Measurements from ENCODE around the gene PLEKHG1. TPM values are rescaled to one million over a fixed set of nuclear protein-coding genes. Genes with fewer than 3 reads are reported as not detected.

The PLEKHG1 gene
- polyA plus RNA-seq, 1 donor (not counting 4 experiments of a cell fraction or from before 2014, with no cell fraction given), result 3.8 TPM

GRCh38 chr6:150590446-150590845 is 9.2 kb upstream of the PLEKHG1 start:
- no peak overlapping the region for H3K9ac ChIP-seq (ENCODE audit: control insufficient read depth, extremely low read depth, insufficient read depth, low read length)
- FAIRE-seq, result no peak
- no peak overlapping the region for H3K4me2 ChIP-seq (ENCODE audit: control insufficient read depth, extremely low read depth, insufficient read depth, low read depth, low read length)
- H4K20me1 ChIP-seq (ENCODE audit: control insufficient read depth, extremely low read depth, insufficient read depth, low read length), result no peaks in the 10 kb centered on the region
- H2AFZ ChIP-seq (ENCODE audit: control insufficient read depth, low read length), result no peak overlapping the region
- H3K9me3 ChIP-seq (ENCODE audit: control insufficient read depth, low read depth, low read length), result no peaks in the 10 kb centered on the region
- H3K36me3 ChIP-seq (ENCODE audit: control insufficient read depth in 2 of 2, extremely low read depth in 1 of 2, insufficient read depth in 2 of 2, low read length in 2 of 2), result no peaks in the 10 kb centered on the region
- H3K4me3 ChIP-seq (ENCODE audit: control insufficient read depth in 2 of 3, extremely low read depth in 1 of 3, insufficient read depth in 2 of 3, low read depth in 1 of 3, low read length in 3 of 3), result no peak overlapping the region
- no peaks in the 10 kb centered on the region for H3K79me2 ChIP-seq (ENCODE audit: control insufficient read depth, insufficient read depth, low read length)
- dilution Hi-C loops (cut with MboI; ENCODE audit: extremely low pct_ligation_motif_present, low sequenced_read_pairs), result no loop called here
- no peak for TF ChIP-seq EZH2 (IDR thresholded peaks at IDR 0.05; ENCODE audit: low read length)
- TF ChIP-seq, protein P1, sequence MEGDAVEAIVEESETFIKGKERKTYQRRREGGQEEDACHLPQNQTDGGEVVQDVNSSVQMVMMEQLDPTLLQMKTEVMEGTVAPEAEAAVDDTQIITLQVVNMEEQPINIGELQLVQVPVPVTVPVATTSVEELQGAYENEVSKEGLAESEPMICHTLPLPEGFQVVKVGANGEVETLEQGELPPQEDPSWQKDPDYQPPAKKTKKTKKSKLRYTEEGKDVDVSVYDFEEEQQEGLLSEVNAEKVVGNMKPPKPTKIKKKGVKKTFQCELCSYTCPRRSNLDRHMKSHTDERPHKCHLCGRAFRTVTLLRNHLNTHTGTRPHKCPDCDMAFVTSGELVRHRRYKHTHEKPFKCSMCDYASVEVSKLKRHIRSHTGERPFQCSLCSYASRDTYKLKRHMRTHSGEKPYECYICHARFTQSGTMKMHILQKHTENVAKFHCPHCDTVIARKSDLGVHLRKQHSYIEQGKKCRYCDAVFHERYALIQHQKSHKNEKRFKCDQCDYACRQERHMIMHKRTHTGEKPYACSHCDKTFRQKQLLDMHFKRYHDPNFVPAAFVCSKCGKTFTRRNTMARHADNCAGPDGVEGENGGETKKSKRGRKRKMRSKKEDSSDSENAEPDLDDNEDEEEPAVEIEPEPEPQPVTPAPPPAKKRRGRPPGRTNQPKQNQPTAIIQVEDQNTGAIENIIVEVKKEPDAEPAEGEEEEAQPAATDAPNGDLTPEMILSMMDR (optimal IDR thresholded peaks at IDR 0.05 in 1 of 3, IDR thresholded peaks at IDR 0.05 in 1 of 3, conservative IDR thresholded peaks at IDR 0.05 in 1 of 3; ENCODE audit: extremely low read depth in 1 of 3, insufficient read depth in 2 of 3, low read length in 3 of 3), result no peak
- H3K27ac ChIP-seq (ENCODE audit: control insufficient read depth, insufficient read depth, low read length), result no peak overlapping the region
- no peaks in the 10 kb centered on the region for H3K9me1 ChIP-seq (ENCODE audit: control insufficient read depth, extremely low read depth, insufficient read depth, low read length)
- no peaks in the 10 kb centered on the region for H3K27me3 ChIP-seq (ENCODE audit: control insufficient read depth, extremely low read depth, insufficient read depth, low read length)
- no peaks in the 10 kb centered on the region for H3K4me1 ChIP-seq (ENCODE audit: control insufficient read depth, extremely low read depth, insufficient read depth, low read length)
- no peak for DNase-seq (ENCODE audit: low read depth, low spot score)

DNA sequence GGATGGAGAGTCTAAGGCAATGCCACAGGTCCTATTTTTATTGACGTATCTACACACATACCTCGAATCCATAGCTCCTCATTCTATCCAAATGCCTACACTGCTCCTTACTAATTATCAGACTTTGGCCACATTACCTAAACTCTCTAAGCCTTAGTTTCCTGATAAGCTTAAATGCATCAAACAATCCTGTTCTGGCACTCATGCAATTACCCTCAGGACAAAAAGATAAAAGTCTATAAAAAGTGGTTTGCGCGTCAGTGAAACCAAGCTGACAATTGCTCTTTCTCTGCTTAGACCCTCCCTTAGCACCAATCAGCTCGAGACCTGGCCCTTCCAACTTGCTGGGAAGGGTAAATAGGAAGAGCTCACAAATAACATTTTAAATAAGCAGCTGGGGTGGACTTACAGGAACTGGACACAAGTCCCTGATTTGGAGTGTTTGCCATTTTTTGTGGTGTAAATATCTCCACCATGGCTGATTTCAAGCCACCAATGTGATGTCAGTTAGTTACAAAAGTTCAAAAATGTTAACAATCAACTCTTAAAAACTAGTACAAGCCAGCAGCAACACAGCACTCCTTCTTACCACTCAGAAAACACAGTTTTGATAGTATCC is 7.2 kb upstream of the PLEKHG1 start:
- Histone ChIP-seq H3K4me1 (ENCODE audit: control insufficient read depth, extremely low read depth, insufficient read depth, low read length) (no peaks in the 10 kb centered on the region), H3K9me3 (ENCODE audit: control insufficient read depth, low read depth, low read length) (no peaks in the 10 kb centered on the region), H2AFZ (ENCODE audit: control insufficient read depth, low read length) (no peak overlapping the region), H3K36me3 (ENCODE audit: control insufficient read depth in 2 of 2, extremely low read depth in 1 of 2, insufficient read depth in 2 of 2, low read length in 2 of 2) (no peaks in the 10 kb centered on the region), H3K27me3 (ENCODE audit: control insufficient read depth, extremely low read depth, insufficient read depth, low read length) (peaks cover 7% of the 10 kb centered on the region), H3K27ac (ENCODE audit: control insufficient read depth, insufficient read depth, low read length) (no peak overlapping the region), H3K79me2 (ENCODE audit: control insufficient read depth, insufficient read depth, low read length) (no peaks in the 10 kb centered on the region), H3K4me2 (ENCODE audit: control insufficient read depth, extremely low read depth, insufficient read depth, low read depth, low read length) (no peak overlapping the region), H4K20me1 (ENCODE audit: control insufficient read depth, extremely low read depth, insufficient read depth, low read length) (no peaks in the 10 kb centered on the region), H3K9ac (ENCODE audit: control insufficient read depth, extremely low read depth, insufficient read depth, low read length) (no peak overlapping the region), H3K4me3 (ENCODE audit: control insufficient read depth in 2 of 3, extremely low read depth in 1 of 3, insufficient read depth in 2 of 3, low read depth in 1 of 3, low read length in 3 of 3) (no peak overlapping the region), H3K9me1 (ENCODE audit: control insufficient read depth, extremely low read depth, insufficient read depth, low read length) (no peaks in the 10 kb centered on the region)
- TF ChIP-seq EZH2 (IDR thresholded peaks at IDR 0.05; ENCODE audit: low read length), result no peak
- TF ChIP-seq, protein P1 (optimal IDR thresholded peaks at IDR 0.05 in 1 of 3, IDR thresholded peaks at IDR 0.05 in 1 of 3, conservative IDR thresholded peaks at IDR 0.05 in 1 of 3; ENCODE audit: extremely low read depth in 1 of 3, insufficient read depth in 2 of 3, low read length in 3 of 3), result no peak
- DNase-seq (ENCODE audit: low read depth, low spot score) (no peak), FAIRE-seq (no peak)
- dilution Hi-C loops (cut with MboI; ENCODE audit: extremely low pct_ligation_motif_present, low sequenced_read_pairs), result no loop called here

Measured in keratinocyte (primary cell).